ENCODE data around the gene RNF212B. TPM values are rescaled to one million over a fixed set of nuclear protein-coding genes. Genes with fewer than 3 reads are reported as not detected.
"Not testable (repeated sequence)": the region's sequence is repeated elsewhere in the genome, so short reads cannot be mapped to it uniquely, and the experiment has no call there.

The RNF212B gene
- total RNA-seq, 1 donor from 2014 or later: not detected

DNA sequence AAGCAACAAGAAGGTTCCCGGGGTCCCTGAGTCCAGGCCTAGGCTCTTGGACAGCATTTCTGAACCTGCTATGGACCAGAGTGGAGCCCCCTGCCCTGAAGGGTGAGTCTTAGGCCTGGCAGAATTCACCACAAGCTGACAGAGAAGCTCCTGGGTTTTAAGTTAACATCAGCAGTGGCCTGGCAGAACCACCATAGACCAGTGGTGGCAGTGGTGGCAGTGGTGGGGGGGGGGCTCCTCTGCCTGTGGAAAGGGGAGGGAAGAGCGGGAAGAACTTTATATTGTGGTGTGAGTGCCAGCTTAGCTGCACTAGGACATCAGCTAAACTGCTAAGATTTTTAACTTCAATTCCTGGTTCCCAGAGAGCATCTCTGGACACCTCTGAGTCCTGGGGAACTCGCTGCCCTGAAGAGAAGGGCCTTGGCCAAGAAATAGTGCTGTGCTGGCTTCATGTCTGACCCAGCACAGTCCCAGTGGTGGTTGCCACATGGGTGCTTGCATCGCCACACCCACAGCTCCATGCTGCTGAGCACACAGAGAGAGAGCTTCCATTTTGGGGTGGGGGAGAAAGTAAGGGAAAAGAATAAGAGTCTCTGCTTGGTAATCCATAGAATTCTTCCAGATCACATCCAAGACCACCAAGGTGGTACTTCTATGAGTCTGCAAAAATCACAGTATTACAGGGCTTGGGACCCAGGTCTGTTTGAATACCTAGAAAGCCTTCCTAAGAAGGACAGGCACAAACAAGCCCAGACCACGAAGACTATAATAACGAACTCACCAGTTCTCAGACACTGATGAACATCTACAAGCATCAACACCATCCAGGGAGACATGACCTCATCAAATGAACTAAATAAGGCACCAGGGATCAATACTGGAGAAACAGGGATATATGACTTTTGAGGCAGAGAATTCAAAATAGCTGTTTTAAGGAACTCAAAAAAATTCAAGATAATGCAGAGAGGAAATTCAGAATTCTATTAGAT lies 20.4 kb upstream of the RNF212B start:
- DNase-seq (ENCODE audit: low read depth): no peak
- TF ChIP-seq CTCF (IDR thresholded peaks at IDR 0.05; ENCODE audit: insufficient read depth, low read length, poor library complexity, severe bottlenecking): no peak
- Histone ChIP-seq H3K27me3 (ENCODE audit: control insufficient read depth, insufficient read depth, low read length) (no peaks in the 10 kb centered on the region), H3K36me3 (ENCODE audit: control insufficient read depth, insufficient read depth, low read length) (no peaks in the 10 kb centered on the region), H3K4me3 (ENCODE audit: low read depth, low read length) (no peak overlapping the region)

GRCh38 chr14:23219075-23219474 lies 18.7 kb upstream of the RNF212B start:
- H3K27me3 ChIP-seq (ENCODE audit: control insufficient read depth, insufficient read depth, low read length): no peaks in the 10 kb centered on the region
- no peak for TF ChIP-seq CTCF (IDR thresholded peaks at IDR 0.05; ENCODE audit: insufficient read depth, low read length, poor library complexity, severe bottlenecking)

GRCh38 chr14:23224958-23225357 lies 12.8 kb upstream of the RNF212B start:
- not testable (repeated sequence) for H3K4me3 ChIP-seq (ENCODE audit: low read depth, low read length); H3K36me3 ChIP-seq (ENCODE audit: control insufficient read depth, insufficient read depth, low read length); DNase-seq (ENCODE audit: low read depth); H3K27me3 ChIP-seq (ENCODE audit: control insufficient read depth, insufficient read depth, low read length)

More at GRCh38 chr14:23219075-23219474, 18.7 kb upstream of the RNF212B start:
- H3K4me3 ChIP-seq (ENCODE audit: low read depth, low read length): no peak overlapping the region
- DNase-seq (ENCODE audit: low read depth): no peak
- H3K36me3 ChIP-seq (ENCODE audit: control insufficient read depth, insufficient read depth, low read length): no peaks in the 10 kb centered on the region

DNA sequence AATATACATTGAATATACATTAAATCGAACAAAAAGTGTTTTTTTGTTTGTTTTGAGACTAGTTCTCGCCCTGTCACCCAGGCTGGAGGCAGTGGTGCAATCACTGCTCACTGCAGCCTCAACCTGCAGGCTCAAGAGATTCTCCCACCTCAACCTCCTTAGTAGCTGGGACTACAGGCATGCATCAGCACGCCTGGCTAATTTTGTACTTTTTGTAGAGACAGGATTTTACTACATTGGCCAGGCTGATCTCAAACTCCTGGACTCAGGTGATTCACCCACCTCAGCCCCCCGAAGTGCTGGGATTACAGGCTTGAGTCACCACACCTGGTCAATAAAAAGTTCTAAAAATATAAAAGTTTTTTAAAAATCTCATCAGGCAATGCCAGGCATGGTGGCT lies 10.2 kb upstream of the RNF212B start:
- no peak for TF ChIP-seq CTCF (IDR thresholded peaks at IDR 0.05; ENCODE audit: insufficient read depth, low read length, poor library complexity, severe bottlenecking)
- H3K36me3 ChIP-seq (ENCODE audit: control insufficient read depth, insufficient read depth, low read length): no peaks in the 10 kb centered on the region
- no peak for DNase-seq (ENCODE audit: low read depth)
- no peaks in the 10 kb centered on the region for H3K27me3 ChIP-seq (ENCODE audit: control insufficient read depth, insufficient read depth, low read length)
- no peak overlapping the region for H3K4me3 ChIP-seq (ENCODE audit: low read depth, low read length)

DNA sequence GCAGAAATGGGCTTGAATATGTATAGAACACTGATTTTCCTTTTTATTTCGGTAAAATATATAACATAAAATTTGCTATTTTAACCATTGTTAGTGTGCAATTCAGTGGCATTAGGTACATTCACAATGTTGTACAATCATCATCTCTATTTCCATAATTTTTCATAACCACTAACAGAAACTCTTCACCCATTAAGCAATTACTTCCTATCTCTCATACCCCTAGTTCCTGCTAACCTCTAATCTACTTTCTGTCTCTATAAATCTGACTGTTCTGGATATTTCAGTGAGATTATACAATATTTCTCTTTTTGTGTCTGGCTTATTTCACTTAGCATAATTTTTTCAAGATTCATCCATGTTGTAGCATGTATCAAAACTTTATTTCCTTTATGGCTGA lies 8.9 kb upstream of the RNF212B start:
- Histone ChIP-seq H3K4me3 (ENCODE audit: low read depth, low read length) (no peak overlapping the region), H3K36me3 (ENCODE audit: control insufficient read depth, insufficient read depth, low read length) (no peaks in the 10 kb centered on the region), H3K27me3 (ENCODE audit: control insufficient read depth, insufficient read depth, low read length) (no peaks in the 10 kb centered on the region)
- no peak for TF ChIP-seq CTCF (IDR thresholded peaks at IDR 0.05; ENCODE audit: insufficient read depth, low read length, poor library complexity, severe bottlenecking)
- DNase-seq (ENCODE audit: low read depth): no peak

DNA sequence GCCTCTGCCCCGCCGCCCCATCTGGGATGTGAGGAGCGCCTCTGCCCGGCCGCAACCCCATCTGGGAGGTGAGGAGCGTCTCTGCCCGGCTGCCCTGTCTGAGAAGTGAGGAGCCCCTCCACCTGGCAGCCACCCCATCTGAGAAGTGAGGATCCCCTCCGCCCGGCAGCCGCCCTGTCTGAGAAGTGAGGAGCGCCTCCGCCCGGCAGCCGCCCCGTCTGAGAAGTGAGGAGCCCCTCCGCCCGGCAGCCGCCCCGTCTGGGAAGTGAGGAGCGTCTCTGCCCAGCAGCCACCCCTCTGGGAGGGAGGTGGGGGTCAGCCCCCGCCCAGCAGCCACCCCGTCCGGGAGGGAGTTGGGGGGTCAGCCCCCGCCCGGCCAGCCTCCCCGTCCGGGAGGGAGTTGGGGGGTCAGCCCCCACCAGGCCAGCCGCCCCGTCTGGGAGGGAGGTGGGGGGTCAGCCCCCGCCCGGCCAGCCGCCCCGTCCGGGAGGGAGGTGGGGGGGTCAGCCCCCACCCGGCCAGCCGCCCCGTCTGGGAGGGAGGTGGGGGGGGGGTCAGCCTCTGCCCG lies 5.4 kb upstream of the RNF212B start:
- H3K4me3 ChIP-seq (ENCODE audit: low read depth, low read length); H3K36me3 ChIP-seq (ENCODE audit: control insufficient read depth, insufficient read depth, low read length); DNase-seq (ENCODE audit: low read depth); H3K27me3 ChIP-seq (ENCODE audit: control insufficient read depth, insufficient read depth, low read length): not testable (repeated sequence)
